PFSK-1 (cell line): ENCODE results near the gene KIAA0825.

Experiments used
- FOXP2 ChIP-seq: optimal IDR thresholded peaks from 2 replicates; pipeline ENCODE3; 2011; ENCODE audit warnings: borderline replicate concordance, control low read depth, inconsistent platforms; ENCODE audit not compliant: insufficient read depth; ENCODE audit errors: extremely low read length, extremely low read depth
- POLR2AphosphoS5 ChIP-seq: IDR thresholded peaks from 2 replicates; pipeline ENCODE4 v1.6.1; 2012; ENCODE audit warnings: low read depth, mild to moderate bottlenecking, control low read depth, low read length, moderate library complexity
- SIN3A ChIP-seq: IDR thresholded peaks from 2 replicates; pipeline ENCODE4 v1.6.1; 2012; ENCODE audit warnings: mild to moderate bottlenecking, low read length, moderate library complexity, borderline replicate concordance; ENCODE audit not compliant: insufficient read depth
- TAF1 ChIP-seq: IDR thresholded peaks from 2 replicates; pipeline ENCODE4 v1.6.1; 2012; ENCODE audit warnings: low read length, control low read depth, borderline replicate concordance; ENCODE audit not compliant: insufficient read depth
- TF ChIP-seq, protein P1 (sequence below), 2 experiments: IDR thresholded peaks; 2 replicates each; pipeline versions ENCODE4 v1.6.1 to v1.8.0; 2011 to 2012; ENCODE audit warnings: low read depth in 2 of 2, low read length in 2 of 2, control low read depth in 1 of 2, inconsistent platforms in 1 of 2, mild to moderate bottlenecking in 1 of 2, moderate library complexity in 1 of 2; ENCODE audit not compliant: insufficient read depth in 1 of 2

KIAA0825 gene

DNA sequence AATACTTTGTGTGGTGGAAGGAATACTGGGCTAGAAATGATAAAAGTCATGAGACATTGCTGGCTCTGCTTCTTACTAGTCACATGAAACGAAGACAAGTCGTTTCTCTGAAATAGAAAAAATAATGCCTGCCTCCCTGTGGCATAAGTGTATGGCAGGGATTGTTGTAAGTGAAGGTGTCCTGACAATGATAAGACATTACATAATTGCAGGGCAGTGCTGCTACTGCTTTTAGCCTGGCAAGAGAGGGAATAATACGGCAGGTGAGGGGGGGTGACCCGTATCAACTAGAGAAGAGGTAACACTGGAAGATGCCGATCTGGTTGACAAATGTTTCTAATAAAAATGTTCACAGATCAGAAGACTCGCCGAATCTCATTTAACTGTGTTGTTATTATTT, 314.3 kb downstream of the KIAA0825 start:
- TF ChIP-seq POLR2AphosphoS5: no peak
- TF ChIP-seq, protein P1, sequence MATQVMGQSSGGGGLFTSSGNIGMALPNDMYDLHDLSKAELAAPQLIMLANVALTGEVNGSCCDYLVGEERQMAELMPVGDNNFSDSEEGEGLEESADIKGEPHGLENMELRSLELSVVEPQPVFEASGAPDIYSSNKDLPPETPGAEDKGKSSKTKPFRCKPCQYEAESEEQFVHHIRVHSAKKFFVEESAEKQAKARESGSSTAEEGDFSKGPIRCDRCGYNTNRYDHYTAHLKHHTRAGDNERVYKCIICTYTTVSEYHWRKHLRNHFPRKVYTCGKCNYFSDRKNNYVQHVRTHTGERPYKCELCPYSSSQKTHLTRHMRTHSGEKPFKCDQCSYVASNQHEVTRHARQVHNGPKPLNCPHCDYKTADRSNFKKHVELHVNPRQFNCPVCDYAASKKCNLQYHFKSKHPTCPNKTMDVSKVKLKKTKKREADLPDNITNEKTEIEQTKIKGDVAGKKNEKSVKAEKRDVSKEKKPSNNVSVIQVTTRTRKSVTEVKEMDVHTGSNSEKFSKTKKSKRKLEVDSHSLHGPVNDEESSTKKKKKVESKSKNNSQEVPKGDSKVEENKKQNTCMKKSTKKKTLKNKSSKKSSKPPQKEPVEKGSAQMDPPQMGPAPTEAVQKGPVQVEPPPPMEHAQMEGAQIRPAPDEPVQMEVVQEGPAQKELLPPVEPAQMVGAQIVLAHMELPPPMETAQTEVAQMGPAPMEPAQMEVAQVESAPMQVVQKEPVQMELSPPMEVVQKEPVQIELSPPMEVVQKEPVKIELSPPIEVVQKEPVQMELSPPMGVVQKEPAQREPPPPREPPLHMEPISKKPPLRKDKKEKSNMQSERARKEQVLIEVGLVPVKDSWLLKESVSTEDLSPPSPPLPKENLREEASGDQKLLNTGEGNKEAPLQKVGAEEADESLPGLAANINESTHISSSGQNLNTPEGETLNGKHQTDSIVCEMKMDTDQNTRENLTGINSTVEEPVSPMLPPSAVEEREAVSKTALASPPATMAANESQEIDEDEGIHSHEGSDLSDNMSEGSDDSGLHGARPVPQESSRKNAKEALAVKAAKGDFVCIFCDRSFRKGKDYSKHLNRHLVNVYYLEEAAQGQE (IDR thresholded peaks at IDR 0.05; ENCODE audit: insufficient read depth in 1 of 2, low read depth in 2 of 2, low read length in 2 of 2): no peak
- no peak for TF ChIP-seq FOXP2
- TF ChIP-seq TAF1: no peak
- no peak for TF ChIP-seq SIN3A

DNA sequence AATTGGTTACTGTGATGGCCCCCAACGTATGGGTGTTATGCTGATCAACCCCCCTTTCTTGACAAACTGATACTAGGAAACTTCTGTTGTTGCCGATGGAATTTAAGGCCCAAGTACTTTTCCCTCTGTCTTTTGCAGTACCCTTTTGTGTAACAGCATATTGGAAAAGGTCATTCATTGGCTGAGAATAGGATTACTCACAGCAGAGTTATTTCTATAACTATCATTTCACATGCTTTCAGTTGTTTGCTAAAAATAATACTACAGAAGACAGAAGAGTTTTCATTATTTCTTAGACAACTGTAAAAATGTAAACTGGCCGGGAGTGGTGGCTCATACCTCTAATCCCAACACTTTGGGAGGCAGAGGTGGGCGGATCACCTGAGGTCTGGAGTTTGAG, 329.5 kb downstream of the KIAA0825 start:
- no peak for TF ChIP-seq TAF1
- TF ChIP-seq, protein P1 (IDR thresholded peaks at IDR 0.05; ENCODE audit: insufficient read depth in 1 of 2, low read depth in 2 of 2, low read length in 2 of 2): no peak
- TF ChIP-seq FOXP2: no peak
- no peak for TF ChIP-seq POLR2AphosphoS5
- TF ChIP-seq SIN3A: no peak

DNA sequence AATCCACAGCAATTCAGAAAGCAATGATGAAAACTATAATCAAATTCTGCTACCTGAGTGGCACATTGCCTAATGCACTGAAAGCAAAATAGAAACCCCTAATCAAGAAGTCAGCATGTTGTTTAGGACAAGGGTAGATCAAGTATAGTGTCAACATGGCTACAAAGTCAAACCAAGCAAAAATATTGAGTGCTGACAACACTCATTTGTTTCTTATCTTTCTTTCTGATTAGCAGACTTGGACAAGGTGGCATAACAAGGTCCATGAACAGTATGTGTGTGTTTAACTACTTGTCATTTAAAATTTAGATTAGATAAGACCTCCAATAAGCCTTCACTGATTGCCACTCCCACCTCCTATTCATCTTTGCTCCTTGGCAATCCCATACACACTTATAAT, 332.4 kb downstream of the KIAA0825 start:
- TF ChIP-seq SIN3A: no peak
- no peak for TF ChIP-seq FOXP2
- TF ChIP-seq, protein P1 (IDR thresholded peaks at IDR 0.05; ENCODE audit: insufficient read depth in 1 of 2, low read depth in 2 of 2, low read length in 2 of 2): no peak
- TF ChIP-seq POLR2AphosphoS5: no peak
- no peak for TF ChIP-seq TAF1

DNA sequence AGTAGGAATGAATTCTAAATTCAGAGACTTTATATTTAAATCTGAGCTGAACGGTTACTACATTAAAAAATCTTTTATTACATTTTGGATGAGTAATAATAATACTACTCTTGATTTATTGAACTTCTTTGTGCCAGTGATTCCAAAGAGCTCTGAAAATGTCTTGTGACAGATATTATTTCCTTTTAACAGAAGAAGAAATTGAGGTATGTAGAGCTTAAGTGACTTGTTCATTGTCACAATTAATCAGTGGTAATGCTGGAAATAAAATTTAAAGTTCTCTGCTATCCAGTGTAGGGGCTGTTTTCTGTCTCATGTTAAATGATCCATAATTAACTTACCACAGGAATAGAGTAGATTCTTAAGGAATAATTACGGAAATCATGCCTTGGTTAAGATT, 335.3 kb downstream of the KIAA0825 start:
- TF ChIP-seq FOXP2 (no peak), TAF1 (no peak), POLR2AphosphoS5 (no peak), SIN3A (no peak)
- TF ChIP-seq, protein P1 (IDR thresholded peaks at IDR 0.05; ENCODE audit: insufficient read depth in 1 of 2, low read depth in 2 of 2, low read length in 2 of 2): no peak
